GM12878 (cell line): ENCODE results near the gene AKAP9. TPM values are rescaled to one million over a fixed set of nuclear protein-coding genes. Genes with fewer than 3 reads are reported as not detected.

Experiments used
- ATAC-seq: fragments of 200-7000 bp; cut with Tn5 transposase; 3 replicates; pipeline ENCODE4 v1.9.1; 2020; ENCODE audit warnings: mild to moderate bottlenecking, moderate library complexity
- BruUV-seq: library from RNA; stranded (reverse); fragments of 400-500 nt; replicated peaks from 2 replicates; lab custom pipeline; 2021; lab: Mats Ljungman, UMichigan
- CTCF ChIA-PET: fragments of 300-600 bp; sonication (Branson Sonifier 250); formaldehyde crosslinking; extraction: SDS; loops from one replicate; lab custom pipeline; 2021; ENCODE audit warnings: inconsistent platforms; lab: Yijun Ruan, JAX
- POLR2A ChIA-PET: fragments of 350-600 bp; formaldehyde crosslinking; extraction: SDS; loops from one replicate; lab custom pipeline; 2021; ENCODE audit warnings: inconsistent platforms; lab: Charles Lee
- RAD21 ChIA-PET: fragments of 300-600 bp; sonication (Branson Sonifier 250); formaldehyde crosslinking; loops from one replicate; lab custom pipeline; 2023; ENCODE audit warnings: antibody characterized with exemption; ENCODE audit not compliant: unreplicated experiment; lab: Charles Lee
- SMC1A ChIA-PET: fragments of 300-600 bp; sonication (Branson Sonifier 250); formaldehyde crosslinking; loops from one replicate; lab custom pipeline; 2023; ENCODE audit not compliant: unreplicated experiment, uncharacterized antibody; lab: Charles Lee
- DNase-seq: peaks from one replicate; pipeline ENCODE4 v3.0.0-alpha.2; 2011; ENCODE audit warnings: low read depth, low spot score
- FAIRE-seq: peaks from 3 replicates; lab custom pipeline; 2011; peaks lifted over from hg19 to GRCh38; lab: Jason Lieb, UNC
- H2AFZ ChIP-seq: 2 replicates; pipeline ENCODE4 v1.6.0; 2011; ENCODE audit warnings: low read depth, low read length, control low read depth; ENCODE audit not compliant: control insufficient read depth
- H3K27ac ChIP-seq: 2 replicates; pipeline ENCODE4 v1.5.1; 2011; ENCODE audit warnings: control low read depth; ENCODE audit not compliant: control insufficient read depth, insufficient read depth
- H3K27me3 ChIP-seq, 2 experiments: replicated peaks in 1 of 2; 2 replicates each; pipeline versions ENCODE4 v1.6.0 to v1.6.1; 2011; ENCODE audit warnings: low read length in 1 of 2; ENCODE audit not compliant: control insufficient read depth in 2 of 2, insufficient read depth in 2 of 2
- H3K36me3 ChIP-seq, 2 experiments: 2 replicates each; pipeline ENCODE4 v1.5.1; 2011; ENCODE audit warnings: low read length in 1 of 2; ENCODE audit not compliant: control insufficient read depth in 2 of 2, insufficient read depth in 2 of 2
- H3K4me1 ChIP-seq: 2 replicates; pipeline ENCODE4 v1.6.1; 2011; ENCODE audit warnings: mild to moderate bottlenecking, low read length, moderate library complexity, mixed read lengths; ENCODE audit not compliant: control insufficient read depth, insufficient read depth
- H3K4me2 ChIP-seq: 2 replicates; pipeline ENCODE4 v1.6.0; 2011; ENCODE audit warnings: control low read depth; ENCODE audit not compliant: control insufficient read depth, insufficient read depth
- H3K4me3 ChIP-seq: fragments of 200-600 bp; sonication (generic); 2 replicates; pipeline ENCODE4 v1.5.1; 2016
- H3K79me2 ChIP-seq: 2 replicates; pipeline ENCODE4 v1.6.0; 2011; ENCODE audit warnings: low read length; ENCODE audit not compliant: control insufficient read depth, insufficient read depth
- H3K9ac ChIP-seq: 2 replicates; pipeline ENCODE4 v1.8.0; 2011; ENCODE audit warnings: low read length, control low read depth, mixed read lengths; ENCODE audit not compliant: control insufficient read depth, insufficient read depth
- H3K9me3 ChIP-seq: replicated peaks from 3 replicates; pipeline ENCODE4 v1.5.1; 2011; ENCODE audit warnings: mild to moderate bottlenecking, low read length; ENCODE audit not compliant: control insufficient read depth, insufficient read depth
- H4K20me1 ChIP-seq: 2 replicates; pipeline ENCODE4 v1.6.0; 2011; ENCODE audit not compliant: control insufficient read depth, insufficient read depth
- BRCA1 ChIP-seq: IDR thresholded peaks from 2 replicates; pipeline ENCODE4 v1.6.1; 2011; ENCODE audit warnings: low read depth, low read length, improper control_type of control experiment
- CBFB ChIP-seq: IDR thresholded peaks from 2 replicates; pipeline ENCODE4 v1.6.1; 2016; ENCODE audit warnings: antibody characterized with exemption, low read depth
- DPF2 ChIP-seq: fragments of 450-650 bp; IDR thresholded peaks from 2 replicates; pipeline ENCODE4 v1.6.1; 2017; ENCODE audit warnings: mild to moderate bottlenecking
- JUND ChIP-seq: IDR thresholded peaks from 2 replicates; pipeline ENCODE4 v1.6.1; 2012; ENCODE audit warnings: low read depth, mild to moderate bottlenecking, low read length, improper control_type of control experiment, moderate library complexity
- LARP7 ChIP-seq: fragments of 450-650 bp; IDR thresholded peaks from 2 replicates; pipeline ENCODE4 v1.6.1; 2017; ENCODE audit warnings: mild to moderate bottlenecking
- MXI1 ChIP-seq: fragments of 150-350 bp; IDR thresholded peaks from 2 replicates; pipeline ENCODE4 v1.6.1; 2011; ENCODE audit warnings: low read depth, mild to moderate bottlenecking, inconsistent platforms, low read length, improper control_type of control experiment
- MYB ChIP-seq: fragments of 150-350 bp; IDR thresholded peaks from 2 replicates; pipeline ENCODE4 v1.6.1; 2014; ENCODE audit warnings: mild to moderate bottlenecking, low read depth, low read length, borderline replicate concordance
- NFYA ChIP-seq: IDR thresholded peaks from 2 replicates; pipeline ENCODE4 v1.6.1; 2011; ENCODE audit warnings: low read depth, mild to moderate bottlenecking, low read length, improper control_type of control experiment, borderline replicate concordance
- NR2F1 ChIP-seq: fragments of 450-650 bp; conservative IDR thresholded peaks from 2 replicates; pipeline ENCODE4 v1.6.1; 2017; ENCODE audit warnings: mild to moderate bottlenecking
- POLR2AphosphoS5 ChIP-seq: IDR thresholded peaks from 2 replicates; pipeline ENCODE4 v1.6.1; 2011; ENCODE audit warnings: mild to moderate bottlenecking, low read length, inconsistent platforms
- TCF3 ChIP-seq: IDR thresholded peaks from 2 replicates; pipeline ENCODE4 v1.6.1; 2012; ENCODE audit warnings: low read depth, mild to moderate bottlenecking, low read length, borderline replicate concordance; ENCODE audit not compliant: insufficient read depth
- YBX1 ChIP-seq: fragments of 450-650 bp; IDR thresholded peaks from 2 replicates; pipeline ENCODE4 v1.6.1; 2016; ENCODE audit warnings: antibody characterized with exemption
- YY1 ChIP-seq: IDR thresholded peaks from 2 replicates; pipeline ENCODE4 v1.6.1; 2011; ENCODE audit warnings: low read depth, mild to moderate bottlenecking, low read length
- ZBTB40 ChIP-seq: fragments of 450-650 bp; IDR thresholded peaks from 2 replicates; pipeline ENCODE4 v1.6.1; 2016; ENCODE audit warnings: mild to moderate bottlenecking, moderate library complexity, borderline replicate concordance
- ZNF622 ChIP-seq: fragments of 450-650 bp; IDR thresholded peaks from 2 replicates; pipeline ENCODE4 v1.6.1; 2017; ENCODE audit warnings: mild to moderate bottlenecking, inconsistent platforms
- WGBS: methylation state at CpG from one replicate; pipeline ENCODE4 v1.1.6; 2016; ENCODE audit warnings: low lambda C conversion rate; ENCODE audit not compliant: insufficient replicate concordance, insufficient coverage; ENCODE audit errors: missing lambda C conversion rate; 5-methylcytosine and 5-hydroxymethylcytosine counted together
- in situ Hi-C: fragments of 300-500 bp; cut with MboI; formaldehyde crosslinking; loops from 9 replicates; pipeline ENCODE4 v1.14.3; 2018; ENCODE audit warnings: mixed read lengths
- intact Hi-C: fragments of 100-400 bp; cut with micrococcal nuclease; formaldehyde crosslinking; loops from one replicate; pipeline ENCODE4 v1.14.2; 2022; ENCODE audit not compliant: unreplicated experiment
- polyA plus RNA-seq, 11 experiments: library from polyadenylated mRNA; depleted of rRNA in 4 of 11; unstranded in 6 of 11; stranded (reverse) in 5 of 11; fragments of >200 nt; fragmentation: Nextera tagmentation in 4 of 11; fragmentation: Illumina TruSeq in 1 of 11; extraction: Ambion mirVana in 4 of 11; extraction: Trizol in 1 of 11; gene quantifications; 1 replicate in 1 of 11; 2 replicates in 10 of 11; pipeline versions ENCODE4 v1.2.1 to v1.2.3, GENCODE V29; 2011 to 2016; ENCODE audit warnings: inconsistent platforms in 2 of 11, missing spikeins in 2 of 11, low read depth in 1 of 11
- total RNA-seq, 4 experiments: library from RNA; depleted of rRNA in 3 of 4; stranded (reverse); fragments of >200 nt in 3 of 4; fragmentation: Illumina TruSeq in 1 of 4; extraction: Trizol in 1 of 4; gene quantifications; 2 replicates each; pipeline versions ENCODE4 v1.2.1 to v1.2.3, GENCODE V29; 2013 to 2021

The AKAP9 gene
- total and polyA plus RNA-seq, 10 of the 15 experiments (the other 5 are each of a cell fraction or from before 2014, with no cell fraction given) = 21.1 to 62.8 (median 31.6) TPM

GRCh38 chr7:91916051-91916440, 24.6 kb upstream of the AKAP9 start:
- DNase-seq = no peak
- ChIA-PET CTCF (interaction anchor here (1.1 kb wide), 1 partner anchor 24 kb away, joined by 7 read pairs; the partner anchor contains the start of gene AKAP9), POLR2A (no interaction called here), SMC1A (no interaction called here), RAD21 (no interaction called here)
- no peak overlapping the region for H3K27ac ChIP-seq
- no peak overlapping the region for H3K4me2 ChIP-seq
- intact Hi-C loops = no loop called here
- no peak for ATAC-seq
- no peaks in the 10 kb centered on the region for H3K27me3 ChIP-seq
- H3K79me2 ChIP-seq = no peaks in the 10 kb centered on the region
- no peak overlapping the region for H2AFZ ChIP-seq
- H3K4me3 ChIP-seq = no peak overlapping the region
- H3K9ac ChIP-seq = no peak overlapping the region
- TF ChIP-seq BRCA1 (no peak), NR2F1 (no peak), JUND (no peak), ZNF622 (no peak), LARP7 (no peak), TCF3 (no peak), DPF2 (no peak), NFYA (no peak), YBX1 (no peak)
- H4K20me1 ChIP-seq = no peaks in the 10 kb centered on the region
- H3K4me1 ChIP-seq = no peaks in the 10 kb centered on the region
- in situ Hi-C loops = no loop called here
- no peak for FAIRE-seq
- no TSS peak for BruUV-seq
- no peaks in the 10 kb centered on the region for H3K36me3 ChIP-seq
- no peaks in the 10 kb centered on the region for H3K9me3 ChIP-seq
- WGBS = 32% methylated on average over 1 of the region's 1 CpG

- CTCF ChIA-PET = interaction anchor here (1.1 kb wide), 1 partner anchor 25 kb away, joined by 3 read pairs; no protein-coding TSS in a partner anchor
- 6% methylated on average over 1 of the region's 1 CpG for WGBS
- no peak for TF ChIP-seq POLR2AphosphoS5
- TF ChIP-seq MXI1 = no peak
- no peak for TF ChIP-seq CBFB
- no peak for TF ChIP-seq MYB
- no peak for TF ChIP-seq ZBTB40
- TF ChIP-seq YY1 = no peak
Measured at GRCh38 chr7:91918356-91918755, 22.3 kb upstream of the AKAP9 start.

More at GRCh38 chr7:91918356-91918755, 22.3 kb upstream of the AKAP9 start:
- ChIA-PET RAD21 (no interaction called here), POLR2A (no interaction called here), SMC1A (no interaction called here)
- no peaks in the 10 kb centered on the region for H3K79me2 ChIP-seq
- H3K9me3 ChIP-seq = no peaks in the 10 kb centered on the region
- no peak overlapping the region for H2AFZ ChIP-seq
- FAIRE-seq (no peak), ATAC-seq (no peak), DNase-seq (no peak)
- H3K4me2 ChIP-seq = no peak overlapping the region
- no peak overlapping the region for H3K9ac ChIP-seq
- no peak overlapping the region for H3K4me3 ChIP-seq
- intact Hi-C loops = no loop called here
- H3K27ac ChIP-seq = no peak overlapping the region
- no peaks in the 10 kb centered on the region for H3K27me3 ChIP-seq
- no peaks in the 10 kb centered on the region for H3K4me1 ChIP-seq
- in situ Hi-C loops = no loop called here
- no peaks in the 10 kb centered on the region for H3K36me3 ChIP-seq
- H4K20me1 ChIP-seq = no peaks in the 10 kb centered on the region
- BruUV-seq = no TSS peak
